GM15510 (cell line): Measurements from ENCODE around the gene CD82.

Experiments used
- POLR2A ChIP-seq: IDR thresholded peaks from 3 replicates; pipeline ENCODE4 v1.6.1; 2011; ENCODE audit warnings: borderline replicate concordance; ENCODE audit not compliant: insufficient read length; ENCODE audit errors: extremely low read depth

The CD82 gene

GRCh38 chr11:44611687-44612434 is 46.4 kb downstream of the CD82 start:
- TF ChIP-seq POLR2A, result no peak

GRCh38 chr11:44613153-44613552 is 47.7 kb downstream of the CD82 start:
- no peak for TF ChIP-seq POLR2A

DNA sequence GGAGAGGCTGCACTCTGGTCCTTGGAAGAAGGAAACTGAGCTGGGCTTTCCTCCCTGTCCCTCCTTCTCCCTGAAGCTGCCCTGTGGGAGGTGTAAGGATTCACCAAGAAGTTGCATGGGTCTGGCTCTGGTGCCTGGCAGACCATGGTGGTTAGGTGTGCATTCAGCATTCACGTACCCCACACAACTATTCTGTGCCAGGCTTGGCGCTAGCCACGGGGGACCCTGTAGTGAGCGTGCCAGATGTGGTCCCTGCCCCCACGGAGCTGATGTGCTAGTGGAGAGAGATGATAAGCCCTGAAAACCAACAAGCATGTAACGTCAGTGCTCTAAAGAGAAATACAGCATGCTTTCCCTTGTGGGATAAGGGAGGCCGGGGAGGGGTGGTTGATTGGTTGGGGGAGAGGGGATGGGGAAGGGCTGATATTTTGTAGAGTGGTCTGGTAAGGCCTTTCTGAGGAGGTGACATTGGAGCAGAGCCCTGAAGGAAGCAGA is 48.9 kb downstream of the CD82 start:
- TF ChIP-seq POLR2A, result no peak

GRCh38 chr11:44615041-44615755 is 49.7 kb downstream of the CD82 start:
- TF ChIP-seq POLR2A, result no peak

GRCh38 chr11:44615913-44616791 is 50.7 kb downstream of the CD82 start:
- TF ChIP-seq POLR2A, result no peak

- no peak for TF ChIP-seq POLR2A
Measured at GRCh38 chr11:44617671-44618461, 52.4 kb downstream of the CD82 start.

DNA sequence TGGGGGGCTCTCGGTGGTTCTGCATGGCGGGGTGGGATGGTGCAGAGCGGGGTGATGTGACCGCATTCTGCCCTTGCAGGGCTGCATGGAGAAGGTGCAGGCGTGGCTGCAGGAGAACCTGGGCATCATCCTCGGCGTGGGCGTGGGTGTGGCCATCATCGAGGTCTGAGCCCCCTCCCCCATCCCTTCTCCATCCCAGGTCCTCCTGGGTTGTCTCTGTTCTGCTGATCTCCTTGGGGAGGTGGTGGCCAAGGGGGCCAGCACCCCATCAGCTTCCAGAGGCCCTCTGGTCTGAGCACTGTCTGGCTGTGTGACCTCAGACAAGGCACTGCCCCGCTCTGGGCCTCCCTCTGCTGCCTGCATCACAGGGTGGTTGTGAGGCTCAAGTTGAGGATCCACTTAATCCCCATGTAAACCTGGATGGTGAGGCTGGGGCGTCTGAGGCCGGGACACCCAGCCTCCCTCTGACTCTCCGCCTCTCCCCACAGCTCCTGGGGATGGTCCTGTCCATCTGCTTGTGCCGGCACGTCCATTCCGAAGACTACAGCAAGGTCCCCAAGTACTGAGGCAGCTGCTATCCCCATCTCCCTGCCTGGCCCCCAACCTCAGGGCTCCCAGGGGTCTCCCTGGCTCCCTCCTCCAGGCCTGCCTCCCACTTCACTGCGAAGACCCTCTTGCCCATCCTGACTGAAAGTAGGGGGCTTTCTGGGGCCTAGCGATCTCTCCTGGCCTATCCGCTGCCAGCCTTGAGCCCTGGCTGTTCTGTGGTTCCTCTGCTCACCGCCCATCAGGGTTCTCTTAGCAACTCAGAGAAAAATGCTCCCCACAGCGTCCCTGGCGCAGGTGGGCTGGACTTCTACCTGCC is 53.3 kb downstream of the CD82 start:
- TF ChIP-seq POLR2A, result no peak

DNA sequence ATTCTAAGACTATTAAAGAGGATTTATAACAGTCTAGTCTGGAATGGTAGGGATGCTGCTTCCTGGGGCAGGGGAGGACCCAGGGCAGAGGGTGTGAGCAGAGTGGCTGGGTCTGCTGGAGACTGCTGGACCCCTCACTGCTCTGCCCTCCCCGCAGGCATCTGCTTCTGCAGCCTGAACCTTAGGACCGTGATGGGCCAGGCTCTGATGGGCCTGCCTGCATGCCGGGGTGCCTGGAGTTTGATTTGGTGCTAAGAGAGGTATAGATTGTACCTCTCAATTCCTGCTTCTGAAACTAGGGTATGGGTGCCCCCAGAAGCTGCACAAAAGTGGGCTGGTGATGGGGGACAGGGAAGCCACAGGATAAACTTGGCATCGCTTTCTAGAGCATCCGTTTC is 54.9 kb downstream of the CD82 start:
- TF ChIP-seq POLR2A, result no peak

- no peak for TF ChIP-seq POLR2A
Measured at GRCh38 chr11:44621140-44621681, 55.7 kb downstream of the CD82 start.

DNA sequence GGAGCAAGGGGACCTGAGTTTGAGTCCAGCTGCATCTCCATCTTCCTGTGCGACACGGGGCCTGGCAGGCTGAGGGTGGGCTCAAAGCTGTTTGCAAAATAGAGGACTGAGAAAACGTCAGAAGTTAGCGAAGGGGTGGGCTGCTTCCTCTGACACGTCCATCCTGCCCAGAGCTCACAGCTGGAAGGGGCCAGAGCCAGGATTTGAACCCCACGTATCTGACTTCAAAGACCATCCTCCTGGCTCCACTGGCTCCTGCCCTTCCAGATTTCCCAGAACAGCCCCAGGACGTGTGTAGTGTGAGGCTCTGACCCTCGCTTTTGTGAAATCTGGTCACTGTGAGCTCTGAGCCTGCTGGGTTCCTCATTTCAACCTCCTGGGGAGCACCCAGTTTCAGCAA is 56.3 kb downstream of the CD82 start:
- no peak for TF ChIP-seq POLR2A

- TF ChIP-seq POLR2A, result no peak
Measured at GRCh38 chr11:44622190-44622650, 56.8 kb downstream of the CD82 start.

DNA sequence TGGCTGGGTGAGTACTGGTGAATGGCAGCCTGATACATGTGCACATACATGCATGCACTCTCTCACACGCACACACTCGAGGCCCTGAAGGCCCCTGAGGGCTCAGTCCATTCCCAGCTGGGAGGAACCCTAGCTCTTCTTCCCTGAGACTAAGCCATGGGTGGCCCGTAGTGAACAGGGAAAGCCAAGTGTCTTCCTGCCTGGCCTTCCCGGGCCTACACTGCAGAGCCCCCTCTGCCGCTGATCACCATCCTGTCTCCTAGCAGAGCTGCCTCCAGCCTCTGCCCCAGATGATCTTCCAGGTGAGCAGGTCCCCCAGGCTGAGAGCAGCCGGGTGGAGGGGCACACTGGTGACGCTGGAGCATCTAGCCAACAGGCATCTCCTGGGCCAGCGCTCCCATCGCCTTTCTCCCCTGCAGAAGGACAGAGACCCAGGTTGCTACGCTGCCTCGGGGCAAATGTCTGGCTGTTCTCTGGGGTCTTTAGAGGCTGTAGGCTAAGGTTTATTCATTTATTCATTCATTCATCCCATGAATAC is 57.3 kb downstream of the CD82 start:
- TF ChIP-seq POLR2A, result no peak

DNA sequence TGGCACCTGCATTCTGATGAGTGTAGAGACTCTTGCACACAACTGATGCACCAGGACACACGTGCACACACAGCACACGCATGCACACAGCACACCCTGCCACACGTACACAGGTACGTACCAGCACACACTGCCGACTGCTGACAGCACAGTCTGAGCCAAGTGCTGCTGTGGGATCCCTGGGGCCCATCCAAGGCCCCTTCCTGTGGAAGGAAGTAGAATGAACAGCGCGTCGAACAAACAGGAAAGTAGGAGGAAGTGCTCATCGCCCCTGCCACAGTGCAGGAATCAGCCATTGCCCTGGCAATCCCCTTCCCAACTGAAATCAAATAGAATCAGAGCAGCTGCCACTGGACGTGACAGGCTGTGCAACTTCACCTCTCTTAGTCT is 57.9 kb downstream of the CD82 start:
- TF ChIP-seq POLR2A, result peak; percentile 18

GRCh38 chr11:44623731-44624491 is 58.4 kb downstream of the CD82 start:
- no peak for TF ChIP-seq POLR2A
